PFSK-1 (cell line): Measurements from ENCODE around the gene ADRM1.

ENCODE experiments used
- FOXP2 ChIP-seq: optimal IDR thresholded peaks from 2 replicates; pipeline ENCODE3; 2011; ENCODE audit warnings: borderline replicate concordance, control low read depth, inconsistent platforms; ENCODE audit not compliant: insufficient read depth; ENCODE audit errors: extremely low read length, extremely low read depth
- POLR2AphosphoS5 ChIP-seq: IDR thresholded peaks from 2 replicates; pipeline ENCODE4 v1.6.1; 2012; ENCODE audit warnings: low read depth, mild to moderate bottlenecking, control low read depth, low read length, moderate library complexity
- REST ChIP-seq, 2 experiments: IDR thresholded peaks; 2 replicates each; pipeline versions ENCODE4 v1.6.1 to v1.8.0; 2011 to 2012; ENCODE audit warnings: low read depth in 2 of 2, low read length in 2 of 2, control low read depth in 1 of 2, inconsistent platforms in 1 of 2, mild to moderate bottlenecking in 1 of 2, moderate library complexity in 1 of 2; ENCODE audit not compliant: insufficient read depth in 1 of 2
- SIN3A ChIP-seq: IDR thresholded peaks from 2 replicates; pipeline ENCODE4 v1.6.1; 2012; ENCODE audit warnings: mild to moderate bottlenecking, low read length, moderate library complexity, borderline replicate concordance; ENCODE audit not compliant: insufficient read depth
- TAF1 ChIP-seq: IDR thresholded peaks from 2 replicates; pipeline ENCODE4 v1.6.1; 2012; ENCODE audit warnings: low read length, control low read depth, borderline replicate concordance; ENCODE audit not compliant: insufficient read depth

ADRM1 gene

GRCh38 chr20:62323980-62324906 is 21.4 kb downstream of the ADRM1 start:
- TF ChIP-seq POLR2AphosphoS5 (no peak), SIN3A (no peak), FOXP2 (no peak), TAF1 (no peak), REST (IDR thresholded peaks at IDR 0.05; ENCODE audit: insufficient read depth in 1 of 2, low read depth in 2 of 2, low read length in 2 of 2) (no peak)

DNA sequence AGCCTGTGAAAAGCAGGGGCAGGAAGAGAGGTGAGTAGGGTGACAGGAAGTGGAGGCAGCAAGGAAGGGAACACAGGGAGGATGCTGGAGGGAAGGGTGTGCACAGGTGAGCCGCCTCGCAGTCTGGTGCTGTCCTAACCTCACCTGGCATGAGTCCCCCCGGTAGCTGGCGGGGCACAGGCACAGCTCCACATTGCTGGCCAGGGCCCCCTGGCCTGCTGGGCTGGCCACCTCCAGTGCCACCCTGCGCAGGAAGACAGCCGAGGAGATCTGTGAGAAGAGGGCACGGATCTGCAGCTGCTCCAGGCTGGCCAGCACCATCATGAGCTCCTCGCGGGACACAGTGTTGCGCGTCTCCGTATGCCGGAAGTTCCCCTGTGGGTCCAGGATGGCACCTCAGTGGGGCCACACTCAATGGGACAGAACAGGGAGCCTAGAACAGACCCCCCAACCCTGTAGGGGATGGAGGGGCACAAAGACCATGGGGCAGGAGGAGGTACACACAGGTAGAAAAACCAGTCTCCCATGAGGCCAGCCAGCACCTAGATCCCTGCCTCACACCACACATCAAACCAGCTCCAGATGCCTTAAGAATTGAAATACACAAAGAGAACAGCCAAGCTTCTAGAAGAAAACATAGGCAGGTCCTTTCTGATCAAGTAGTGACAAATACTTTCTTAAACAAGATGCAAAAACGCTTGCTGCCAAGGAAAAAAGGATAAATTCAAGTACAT is 22.5 kb downstream of the ADRM1 start:
- TF ChIP-seq TAF1 = no peak
- no peak for TF ChIP-seq FOXP2
- TF ChIP-seq POLR2AphosphoS5 = no peak
- no peak for TF ChIP-seq REST (IDR thresholded peaks at IDR 0.05; ENCODE audit: insufficient read depth in 1 of 2, low read depth in 2 of 2, low read length in 2 of 2)
- TF ChIP-seq SIN3A = no peak

DNA sequence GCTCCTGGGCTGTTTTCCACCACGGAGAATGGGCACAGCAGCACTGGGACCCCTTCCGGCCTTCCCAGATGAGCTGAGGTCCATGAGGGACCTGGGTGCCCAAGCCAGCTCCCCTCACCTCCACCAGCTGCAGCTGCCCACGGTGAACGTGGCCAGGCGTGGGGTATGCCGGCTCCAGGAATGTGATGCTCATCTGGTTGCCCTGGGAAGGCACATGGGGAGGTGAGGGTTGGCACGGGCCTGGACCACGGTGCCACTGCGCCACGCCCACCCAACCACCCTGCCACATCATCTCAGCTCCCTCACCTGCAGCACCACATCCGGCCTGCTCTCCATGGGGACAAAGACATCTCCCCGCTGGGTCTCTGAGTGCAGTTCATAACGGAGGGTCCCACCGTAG is 23.8 kb downstream of the ADRM1 start:
- TF ChIP-seq REST (IDR thresholded peaks at IDR 0.05; ENCODE audit: insufficient read depth in 1 of 2, low read depth in 2 of 2, low read length in 2 of 2) (no peak), SIN3A (no peak), TAF1 (no peak), FOXP2 (no peak), POLR2AphosphoS5 (no peak)

DNA sequence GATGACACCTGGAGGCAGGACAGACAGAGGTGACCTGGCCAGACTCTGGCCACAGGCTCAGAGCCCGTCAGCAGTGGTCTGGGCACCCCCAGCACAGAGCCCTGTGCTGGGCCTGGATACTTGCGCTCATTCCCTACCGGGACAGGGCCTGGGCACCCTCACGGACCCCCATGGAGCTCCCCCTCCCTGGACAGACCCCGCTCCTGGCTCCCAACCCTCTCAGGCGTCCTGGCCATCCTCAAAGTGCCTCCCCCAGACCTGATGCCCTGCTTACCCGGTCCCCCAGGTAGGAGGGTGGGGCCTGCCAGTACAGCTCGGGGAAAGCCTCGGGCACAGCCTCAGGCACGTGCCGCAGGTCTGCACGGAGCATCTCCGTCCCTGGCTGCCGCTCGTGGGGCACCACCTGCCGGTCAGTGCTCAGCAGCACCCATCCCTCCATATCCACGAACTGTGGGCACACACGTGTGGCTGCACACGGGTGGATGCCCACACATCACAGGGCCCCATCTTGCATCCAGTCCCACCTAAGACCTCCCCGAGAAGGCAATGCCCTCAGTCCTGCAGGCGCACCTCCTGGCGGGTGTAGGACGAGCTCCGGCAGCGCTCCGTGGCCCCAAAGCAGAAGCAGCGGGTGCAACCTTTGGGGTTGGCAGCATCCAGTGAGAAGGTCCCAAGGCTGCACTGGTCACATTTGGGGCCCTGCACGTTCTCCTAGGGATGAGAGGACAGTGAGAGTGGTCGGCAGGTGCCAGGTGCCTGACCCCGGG is 24.3 kb downstream of the ADRM1 start:
- TF ChIP-seq REST (IDR thresholded peaks at IDR 0.05; ENCODE audit: insufficient read depth in 1 of 2, low read depth in 2 of 2, low read length in 2 of 2) = no peak
- TF ChIP-seq SIN3A = no peak
- TF ChIP-seq FOXP2 = no peak
- TF ChIP-seq TAF1 = no peak
- TF ChIP-seq POLR2AphosphoS5 = no peak
